ENCODE data around the gene BEND7. TPM values are rescaled to one million over a fixed set of nuclear protein-coding genes. Genes with fewer than 3 reads are reported as not detected.

The BEND7 gene
- total and polyA plus RNA-seq, 2 of the 8 experiments (the other 6 are each of a cell fraction or from before 2014, with no cell fraction given): 1.9 to 8.2 TPM

DNA sequence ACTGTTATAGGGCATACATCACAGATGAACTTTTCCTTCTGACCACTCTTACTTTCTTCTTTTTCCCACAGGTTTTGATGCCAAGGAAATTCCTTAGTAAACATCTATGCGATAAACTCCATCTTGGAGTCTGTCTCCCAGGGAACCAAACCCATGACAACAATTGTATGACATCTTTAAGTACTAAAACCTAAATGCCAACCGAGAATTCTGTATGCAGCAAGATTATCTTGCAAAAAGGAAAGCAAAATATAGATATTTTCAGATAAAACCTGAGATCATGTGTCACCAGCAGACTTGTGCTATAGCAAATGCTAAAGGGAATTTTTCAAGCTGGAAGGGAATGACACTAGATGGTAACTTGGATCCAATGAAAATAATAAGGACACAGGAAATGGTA lies 22.0 kb upstream of the BEND7 start (continued):
- TF ChIP-seq, protein P1, sequence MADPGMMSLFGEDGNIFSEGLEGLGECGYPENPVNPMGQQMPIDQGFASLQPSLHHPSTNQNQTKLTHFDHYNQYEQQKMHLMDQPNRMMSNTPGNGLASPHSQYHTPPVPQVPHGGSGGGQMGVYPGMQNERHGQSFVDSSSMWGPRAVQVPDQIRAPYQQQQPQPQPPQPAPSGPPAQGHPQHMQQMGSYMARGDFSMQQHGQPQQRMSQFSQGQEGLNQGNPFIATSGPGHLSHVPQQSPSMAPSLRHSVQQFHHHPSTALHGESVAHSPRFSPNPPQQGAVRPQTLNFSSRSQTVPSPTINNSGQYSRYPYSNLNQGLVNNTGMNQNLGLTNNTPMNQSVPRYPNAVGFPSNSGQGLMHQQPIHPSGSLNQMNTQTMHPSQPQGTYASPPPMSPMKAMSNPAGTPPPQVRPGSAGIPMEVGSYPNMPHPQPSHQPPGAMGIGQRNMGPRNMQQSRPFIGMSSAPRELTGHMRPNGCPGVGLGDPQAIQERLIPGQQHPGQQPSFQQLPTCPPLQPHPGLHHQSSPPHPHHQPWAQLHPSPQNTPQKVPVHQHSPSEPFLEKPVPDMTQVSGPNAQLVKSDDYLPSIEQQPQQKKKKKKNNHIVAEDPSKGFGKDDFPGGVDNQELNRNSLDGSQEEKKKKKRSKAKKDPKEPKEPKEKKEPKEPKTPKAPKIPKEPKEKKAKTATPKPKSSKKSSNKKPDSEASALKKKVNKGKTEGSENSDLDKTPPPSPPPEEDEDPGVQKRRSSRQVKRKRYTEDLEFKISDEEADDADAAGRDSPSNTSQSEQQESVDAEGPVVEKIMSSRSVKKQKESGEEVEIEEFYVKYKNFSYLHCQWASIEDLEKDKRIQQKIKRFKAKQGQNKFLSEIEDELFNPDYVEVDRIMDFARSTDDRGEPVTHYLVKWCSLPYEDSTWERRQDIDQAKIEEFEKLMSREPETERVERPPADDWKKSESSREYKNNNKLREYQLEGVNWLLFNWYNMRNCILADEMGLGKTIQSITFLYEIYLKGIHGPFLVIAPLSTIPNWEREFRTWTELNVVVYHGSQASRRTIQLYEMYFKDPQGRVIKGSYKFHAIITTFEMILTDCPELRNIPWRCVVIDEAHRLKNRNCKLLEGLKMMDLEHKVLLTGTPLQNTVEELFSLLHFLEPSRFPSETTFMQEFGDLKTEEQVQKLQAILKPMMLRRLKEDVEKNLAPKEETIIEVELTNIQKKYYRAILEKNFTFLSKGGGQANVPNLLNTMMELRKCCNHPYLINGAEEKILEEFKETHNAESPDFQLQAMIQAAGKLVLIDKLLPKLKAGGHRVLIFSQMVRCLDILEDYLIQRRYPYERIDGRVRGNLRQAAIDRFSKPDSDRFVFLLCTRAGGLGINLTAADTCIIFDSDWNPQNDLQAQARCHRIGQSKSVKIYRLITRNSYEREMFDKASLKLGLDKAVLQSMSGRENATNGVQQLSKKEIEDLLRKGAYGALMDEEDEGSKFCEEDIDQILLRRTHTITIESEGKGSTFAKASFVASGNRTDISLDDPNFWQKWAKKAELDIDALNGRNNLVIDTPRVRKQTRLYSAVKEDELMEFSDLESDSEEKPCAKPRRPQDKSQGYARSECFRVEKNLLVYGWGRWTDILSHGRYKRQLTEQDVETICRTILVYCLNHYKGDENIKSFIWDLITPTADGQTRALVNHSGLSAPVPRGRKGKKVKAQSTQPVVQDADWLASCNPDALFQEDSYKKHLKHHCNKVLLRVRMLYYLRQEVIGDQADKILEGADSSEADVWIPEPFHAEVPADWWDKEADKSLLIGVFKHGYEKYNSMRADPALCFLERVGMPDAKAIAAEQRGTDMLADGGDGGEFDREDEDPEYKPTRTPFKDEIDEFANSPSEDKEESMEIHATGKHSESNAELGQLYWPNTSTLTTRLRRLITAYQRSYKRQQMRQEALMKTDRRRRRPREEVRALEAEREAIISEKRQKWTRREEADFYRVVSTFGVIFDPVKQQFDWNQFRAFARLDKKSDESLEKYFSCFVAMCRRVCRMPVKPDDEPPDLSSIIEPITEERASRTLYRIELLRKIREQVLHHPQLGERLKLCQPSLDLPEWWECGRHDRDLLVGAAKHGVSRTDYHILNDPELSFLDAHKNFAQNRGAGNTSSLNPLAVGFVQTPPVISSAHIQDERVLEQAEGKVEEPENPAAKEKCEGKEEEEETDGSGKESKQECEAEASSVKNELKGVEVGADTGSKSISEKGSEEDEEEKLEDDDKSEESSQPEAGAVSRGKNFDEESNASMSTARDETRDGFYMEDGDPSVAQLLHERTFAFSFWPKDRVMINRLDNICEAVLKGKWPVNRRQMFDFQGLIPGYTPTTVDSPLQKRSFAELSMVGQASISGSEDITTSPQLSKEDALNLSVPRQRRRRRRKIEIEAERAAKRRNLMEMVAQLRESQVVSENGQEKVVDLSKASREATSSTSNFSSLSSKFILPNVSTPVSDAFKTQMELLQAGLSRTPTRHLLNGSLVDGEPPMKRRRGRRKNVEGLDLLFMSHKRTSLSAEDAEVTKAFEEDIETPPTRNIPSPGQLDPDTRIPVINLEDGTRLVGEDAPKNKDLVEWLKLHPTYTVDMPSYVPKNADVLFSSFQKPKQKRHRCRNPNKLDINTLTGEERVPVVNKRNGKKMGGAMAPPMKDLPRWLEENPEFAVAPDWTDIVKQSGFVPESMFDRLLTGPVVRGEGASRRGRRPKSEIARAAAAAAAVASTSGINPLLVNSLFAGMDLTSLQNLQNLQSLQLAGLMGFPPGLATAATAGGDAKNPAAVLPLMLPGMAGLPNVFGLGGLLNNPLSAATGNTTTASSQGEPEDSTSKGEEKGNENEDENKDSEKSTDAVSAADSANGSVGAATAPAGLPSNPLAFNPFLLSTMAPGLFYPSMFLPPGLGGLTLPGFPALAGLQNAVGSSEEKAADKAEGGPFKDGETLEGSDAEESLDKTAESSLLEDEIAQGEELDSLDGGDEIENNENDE (IDR thresholded peaks at IDR 0.05; ENCODE audit: insufficient replicate concordance, low read length): no peak
- TF ChIP-seq PHF8 (conservative IDR thresholded peaks at IDR 0.05; ENCODE audit: low read depth, low read length) (no peak), SIN3A (conservative IDR thresholded peaks at IDR 0.05 in 1 of 2, IDR thresholded peaks at IDR 0.05 in 1 of 2; ENCODE audit: low read depth in 1 of 2, low read length in 2 of 2) (no peak)
